ENCODE results near the gene ZNF438. TPM values are rescaled to one million over a fixed set of nuclear protein-coding genes. Genes with fewer than 3 reads are reported as not detected.

The ZNF438 gene
- total RNA-seq, 1 experiment from 2014 or later: 2.2 TPM

- no peak overlapping the region for H3K4me3 ChIP-seq
- no peak overlapping the region for H3K27ac ChIP-seq
- H3K9me3 ChIP-seq (replicated peaks): no peaks in the 10 kb centered on the region
- DNase-seq: no peak
- H3K4me1 ChIP-seq: peaks cover 11% of the 10 kb centered on the region
- no peaks in the 10 kb centered on the region for H3K36me3 ChIP-seq
- H3K27me3 ChIP-seq: no peaks in the 10 kb centered on the region
Observed at GRCh38 chr10:30863516-30864210, 168.0 kb downstream of the ZNF438 start.

- peak in 1 of 2 experiments; percentile 51 for DNase-seq
- H3K27ac ChIP-seq: no peak overlapping the region
Observed at GRCh38 chr10:30862486-30862885, 169.2 kb downstream of the ZNF438 start.

GRCh38 chr10:30861976-30862375, 169.7 kb downstream of the ZNF438 start:
- Histone ChIP-seq H3K27me3 (no peaks in the 10 kb centered on the region), H3K36me3 (no peaks in the 10 kb centered on the region), H3K4me1 (peaks cover 13% of the 10 kb centered on the region), H3K27ac (no peak overlapping the region), H3K4me3 (no peak overlapping the region), H3K9me3 (replicated peaks) (no peaks in the 10 kb centered on the region)
- DNase-seq: no peak

More at GRCh38 chr10:30862486-30862885, 169.2 kb downstream of the ZNF438 start:
- Histone ChIP-seq H3K9me3 (replicated peaks) (no peaks in the 10 kb centered on the region), H3K4me1 (peaks cover 13% of the 10 kb centered on the region), H3K4me3 (no peak overlapping the region), H3K36me3 (no peaks in the 10 kb centered on the region), H3K27me3 (no peaks in the 10 kb centered on the region)

- H3K4me3 ChIP-seq: no peak overlapping the region
- H3K4me1 ChIP-seq: peaks cover 13% of the 10 kb centered on the region
- H3K27me3 ChIP-seq: no peaks in the 10 kb centered on the region
- H3K36me3 ChIP-seq: no peaks in the 10 kb centered on the region
- no peak overlapping the region for H3K27ac ChIP-seq
- no peaks in the 10 kb centered on the region for H3K9me3 ChIP-seq (replicated peaks)
- DNase-seq: no peak
Observed at GRCh38 chr10:30861221-30861620, 170.4 kb downstream of the ZNF438 start.

GRCh38 chr10:30858499-30858898, 173.2 kb downstream of the ZNF438 start:
- DNase-seq: peak in 1 of 2 experiments; percentile 18
- Histone ChIP-seq H3K27ac (no peak overlapping the region), H3K9me3 (replicated peaks) (no peaks in the 10 kb centered on the region)

GRCh38 chr10:30857803-30858202, 173.9 kb downstream of the ZNF438 start:
- peaks cover 13% of the 10 kb centered on the region for H3K4me1 ChIP-seq
- DNase-seq: peak in 1 of 2 experiments; percentile 17
- H3K27me3 ChIP-seq: no peaks in the 10 kb centered on the region
- H3K36me3 ChIP-seq: no peaks in the 10 kb centered on the region
- H3K4me3 ChIP-seq: no peak overlapping the region
- H3K27ac ChIP-seq: no peak overlapping the region
- no peaks in the 10 kb centered on the region for H3K9me3 ChIP-seq (replicated peaks)

More at GRCh38 chr10:30858499-30858898, 173.2 kb downstream of the ZNF438 start:
- Histone ChIP-seq H3K4me3 (no peak overlapping the region), H3K4me1 (peaks cover 13% of the 10 kb centered on the region), H3K36me3 (no peaks in the 10 kb centered on the region), H3K27me3 (no peaks in the 10 kb centered on the region)

GRCh38 chr10:30855131-30855530, 176.5 kb downstream of the ZNF438 start:
- no peak for DNase-seq
- H3K27me3 ChIP-seq: no peaks in the 10 kb centered on the region
- H3K9me3 ChIP-seq (replicated peaks): no peaks in the 10 kb centered on the region
- H3K4me1 ChIP-seq: peaks cover 3% of the 10 kb centered on the region; the same call in 1 of the 2 replicates
- H3K4me3 ChIP-seq: no peak overlapping the region
- no peak overlapping the region for H3K27ac ChIP-seq
- H3K36me3 ChIP-seq: no peaks in the 10 kb centered on the region

GRCh38 chr10:30854656-30855055, 177.0 kb downstream of the ZNF438 start:
- no peak for DNase-seq

GRCh38 chr10:30853066-30853465, 178.6 kb downstream of the ZNF438 start:
- no peak overlapping the region for H3K27ac ChIP-seq
- H3K4me3 ChIP-seq: no peak overlapping the region
- DNase-seq: no peak
- peaks cover 8% of the 10 kb centered on the region for H3K4me1 ChIP-seq
- H3K27me3 ChIP-seq: no peaks in the 10 kb centered on the region
- H3K36me3 ChIP-seq: no peaks in the 10 kb centered on the region
- H3K9me3 ChIP-seq (replicated peaks): no peaks in the 10 kb centered on the region

More at GRCh38 chr10:30854656-30855055, 177.0 kb downstream of the ZNF438 start:
- H3K4me3 ChIP-seq: no peak overlapping the region
- no peak overlapping the region for H3K27ac ChIP-seq
- H3K4me1 ChIP-seq: peaks cover 4% of the 10 kb centered on the region
- H3K36me3 ChIP-seq: no peaks in the 10 kb centered on the region
- H3K9me3 ChIP-seq (replicated peaks): no peaks in the 10 kb centered on the region
- H3K27me3 ChIP-seq: no peaks in the 10 kb centered on the region

GRCh38 chr10:30850776-30851175, 180.9 kb downstream of the ZNF438 start:
- Histone ChIP-seq H3K27ac (no peak overlapping the region), H3K27me3 (no peaks in the 10 kb centered on the region), H3K9me3 (replicated peaks) (no peaks in the 10 kb centered on the region), H3K4me1 (peaks cover 8% of the 10 kb centered on the region), H3K4me3 (no peak overlapping the region), H3K36me3 (no peaks in the 10 kb centered on the region)
- DNase-seq: no peak

- no peaks in the 10 kb centered on the region for H3K27me3 ChIP-seq
- H3K36me3 ChIP-seq: no peaks in the 10 kb centered on the region
Observed at GRCh38 chr10:30849231-30850035, 182.2 kb downstream of the ZNF438 start.

GRCh38 chr10:30848396-30849032, 183.2 kb downstream of the ZNF438 start:
- H3K36me3 ChIP-seq: no peaks in the 10 kb centered on the region
- H3K9me3 ChIP-seq (replicated peaks): no peaks in the 10 kb centered on the region
- H3K27me3 ChIP-seq: no peaks in the 10 kb centered on the region

More at GRCh38 chr10:30849231-30850035, 182.2 kb downstream of the ZNF438 start:
- Histone ChIP-seq H3K4me3 (no peak overlapping the region), H3K27ac (peak overlapping the region; percentile 41; the same call in 1 of the 2 replicates), H3K9me3 (replicated peaks) (no peaks in the 10 kb centered on the region), H3K4me1 (peaks cover 8% of the 10 kb centered on the region)
- DNase-seq: no peak

GRCh38 chr10:30847642-30848041, 184.0 kb downstream of the ZNF438 start:
- no peak for DNase-seq

More at GRCh38 chr10:30848396-30849032, 183.2 kb downstream of the ZNF438 start:
- no peak overlapping the region for H3K27ac ChIP-seq
- H3K4me1 ChIP-seq: peaks cover 8% of the 10 kb centered on the region
- no peak for DNase-seq
- H3K4me3 ChIP-seq: no peak overlapping the region

GRCh38 chr10:30847199-30847598, 184.5 kb downstream of the ZNF438 start:
- Histone ChIP-seq H3K4me3 (no peak overlapping the region), H3K27ac (no peak overlapping the region), H3K4me1 (peaks cover 8% of the 10 kb centered on the region), H3K27me3 (no peaks in the 10 kb centered on the region), H3K9me3 (replicated peaks) (no peaks in the 10 kb centered on the region), H3K36me3 (no peaks in the 10 kb centered on the region)
- DNase-seq: no peak

More at GRCh38 chr10:30847642-30848041, 184.0 kb downstream of the ZNF438 start:
- H3K27me3 ChIP-seq: no peaks in the 10 kb centered on the region
- H3K4me3 ChIP-seq: no peak overlapping the region
- peaks cover 8% of the 10 kb centered on the region for H3K4me1 ChIP-seq
- H3K36me3 ChIP-seq: no peaks in the 10 kb centered on the region
- no peak overlapping the region for H3K27ac ChIP-seq
- H3K9me3 ChIP-seq (replicated peaks): no peaks in the 10 kb centered on the region

- Histone ChIP-seq H3K4me1 (peaks cover 8% of the 10 kb centered on the region), H3K9me3 (replicated peaks) (no peaks in the 10 kb centered on the region), H3K36me3 (no peaks in the 10 kb centered on the region), H3K27me3 (no peaks in the 10 kb centered on the region), H3K4me3 (no peak overlapping the region), H3K27ac (no peak overlapping the region)
- no peak for DNase-seq
Observed at GRCh38 chr10:30846710-30847109, 185.0 kb downstream of the ZNF438 start.

Data from SJCRH30 (cell line).